WTC11 (cell line): Measurements from ENCODE around the gene BRSK2.

Source experiments
- CREM ChIP-seq: sonication (generic); formaldehyde crosslinking; IDR thresholded peaks from 2 replicates; pipeline ENCODE4 v1.8.1; 2022; ENCODE audit warnings: mild to moderate bottlenecking, missing genetic modification reagents, moderate library complexity
- TF ChIP-seq, protein P1 (sequence below): fragments of 200-600 bp; IDR thresholded peaks from 2 replicates; pipeline ENCODE4 v1.8.0; 2022; ENCODE audit warnings: antibody characterized with exemption
- TF ChIP-seq, protein P2 (sequence below): sonication (generic); formaldehyde crosslinking; IDR thresholded peaks from 2 replicates; pipeline ENCODE4 v1.8.0; 2022; ENCODE audit warnings: mild to moderate bottlenecking, missing genetic modification reagents

DNA sequence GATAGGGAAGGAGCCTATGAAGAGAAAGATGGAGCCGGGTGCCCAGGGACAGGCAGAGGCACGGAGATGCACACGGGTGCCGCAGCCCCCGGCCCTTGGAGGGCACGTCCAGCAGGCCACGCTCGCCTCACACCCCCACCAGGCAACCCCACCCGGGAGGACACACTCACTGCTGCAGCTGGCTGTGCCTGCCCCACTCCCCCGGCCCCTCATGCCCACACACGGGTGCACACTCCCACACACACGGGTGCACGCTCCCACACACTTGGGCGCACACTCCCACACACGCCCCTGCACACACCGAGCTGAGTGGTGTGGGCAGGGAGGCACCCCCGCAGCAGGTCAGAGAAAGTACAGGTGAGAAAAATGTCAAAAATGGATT lies 95.8 kb downstream of the BRSK2 start:
- TF ChIP-seq, protein P1, sequence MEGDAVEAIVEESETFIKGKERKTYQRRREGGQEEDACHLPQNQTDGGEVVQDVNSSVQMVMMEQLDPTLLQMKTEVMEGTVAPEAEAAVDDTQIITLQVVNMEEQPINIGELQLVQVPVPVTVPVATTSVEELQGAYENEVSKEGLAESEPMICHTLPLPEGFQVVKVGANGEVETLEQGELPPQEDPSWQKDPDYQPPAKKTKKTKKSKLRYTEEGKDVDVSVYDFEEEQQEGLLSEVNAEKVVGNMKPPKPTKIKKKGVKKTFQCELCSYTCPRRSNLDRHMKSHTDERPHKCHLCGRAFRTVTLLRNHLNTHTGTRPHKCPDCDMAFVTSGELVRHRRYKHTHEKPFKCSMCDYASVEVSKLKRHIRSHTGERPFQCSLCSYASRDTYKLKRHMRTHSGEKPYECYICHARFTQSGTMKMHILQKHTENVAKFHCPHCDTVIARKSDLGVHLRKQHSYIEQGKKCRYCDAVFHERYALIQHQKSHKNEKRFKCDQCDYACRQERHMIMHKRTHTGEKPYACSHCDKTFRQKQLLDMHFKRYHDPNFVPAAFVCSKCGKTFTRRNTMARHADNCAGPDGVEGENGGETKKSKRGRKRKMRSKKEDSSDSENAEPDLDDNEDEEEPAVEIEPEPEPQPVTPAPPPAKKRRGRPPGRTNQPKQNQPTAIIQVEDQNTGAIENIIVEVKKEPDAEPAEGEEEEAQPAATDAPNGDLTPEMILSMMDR = no peak
- TF ChIP-seq, protein P2, sequence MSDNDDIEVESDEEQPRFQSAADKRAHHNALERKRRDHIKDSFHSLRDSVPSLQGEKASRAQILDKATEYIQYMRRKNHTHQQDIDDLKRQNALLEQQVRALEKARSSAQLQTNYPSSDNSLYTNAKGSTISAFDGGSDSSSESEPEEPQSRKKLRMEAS (CRISPR knock-in tag) = no peak
- TF ChIP-seq CREM (CRISPR knock-in tag) = no peak
